ENCODE results near the gene SFXN5. TPM values are rescaled to one million over a fixed set of nuclear protein-coding genes. Genes with fewer than 3 reads are reported as not detected.
"Not testable (repeated sequence)": the region's sequence is repeated elsewhere in the genome, so short reads cannot be mapped to it uniquely, and the experiment has no call there.

SFXN5 gene
- total RNA-seq, 6 experiments from 2014 or later = 10.2 to 17.0 (median 14.7) TPM

DNA sequence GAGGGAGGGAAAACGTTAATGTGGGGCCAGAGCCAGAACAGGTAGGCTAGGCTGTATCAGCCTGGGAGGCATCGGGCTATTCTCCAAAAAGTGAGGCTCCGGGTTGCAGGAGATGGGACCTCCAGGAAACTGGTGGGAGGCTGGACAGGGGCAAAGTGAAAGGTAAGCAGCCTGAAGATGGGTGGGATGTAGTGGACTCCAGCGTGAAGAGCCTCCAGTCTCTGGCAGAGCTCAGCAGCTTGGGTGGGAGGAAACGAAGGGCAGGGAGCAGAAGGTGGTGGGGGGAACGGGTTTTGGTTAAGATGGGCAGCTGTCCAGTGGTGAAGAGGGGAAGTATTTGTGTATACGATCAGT is 157.3 kb downstream of the SFXN5 start:
- Mint-ChIP-seq H3K36me3 (ENCODE audit: low read depth) (no peaks in the 10 kb centered on the region), H3K4me1 (ENCODE audit: low read depth) (peaks cover 11% of the 10 kb centered on the region), H3K27me3 (ENCODE audit: insufficient read depth) (peaks cover 72% of the 10 kb centered on the region), H3K9me3 (no peaks in the 10 kb centered on the region), H3K27ac (no peak overlapping the region), H3K4me3 (no peak overlapping the region)
- DNase-seq = no peak
- TF ChIP-seq, protein P1, sequence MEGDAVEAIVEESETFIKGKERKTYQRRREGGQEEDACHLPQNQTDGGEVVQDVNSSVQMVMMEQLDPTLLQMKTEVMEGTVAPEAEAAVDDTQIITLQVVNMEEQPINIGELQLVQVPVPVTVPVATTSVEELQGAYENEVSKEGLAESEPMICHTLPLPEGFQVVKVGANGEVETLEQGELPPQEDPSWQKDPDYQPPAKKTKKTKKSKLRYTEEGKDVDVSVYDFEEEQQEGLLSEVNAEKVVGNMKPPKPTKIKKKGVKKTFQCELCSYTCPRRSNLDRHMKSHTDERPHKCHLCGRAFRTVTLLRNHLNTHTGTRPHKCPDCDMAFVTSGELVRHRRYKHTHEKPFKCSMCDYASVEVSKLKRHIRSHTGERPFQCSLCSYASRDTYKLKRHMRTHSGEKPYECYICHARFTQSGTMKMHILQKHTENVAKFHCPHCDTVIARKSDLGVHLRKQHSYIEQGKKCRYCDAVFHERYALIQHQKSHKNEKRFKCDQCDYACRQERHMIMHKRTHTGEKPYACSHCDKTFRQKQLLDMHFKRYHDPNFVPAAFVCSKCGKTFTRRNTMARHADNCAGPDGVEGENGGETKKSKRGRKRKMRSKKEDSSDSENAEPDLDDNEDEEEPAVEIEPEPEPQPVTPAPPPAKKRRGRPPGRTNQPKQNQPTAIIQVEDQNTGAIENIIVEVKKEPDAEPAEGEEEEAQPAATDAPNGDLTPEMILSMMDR (IDR thresholded peaks at IDR 0.05) = no peak

- Mint-ChIP-seq H3K27ac (no peak overlapping the region), H3K4me3 (no peak overlapping the region), H3K27me3 (ENCODE audit: insufficient read depth) (peaks cover 70% of the 10 kb centered on the region), H3K4me1 (ENCODE audit: low read depth) (peaks cover 11% of the 10 kb centered on the region), H3K36me3 (ENCODE audit: low read depth) (no peaks in the 10 kb centered on the region), H3K9me3 (no peaks in the 10 kb centered on the region)
- DNase-seq = no peak
- TF ChIP-seq, protein P1 (IDR thresholded peaks at IDR 0.05) = peak; percentile 22; the same call in 1 of the 2 replicates
Observed at GRCh38 chr2:72913486-72914205, 157.9 kb downstream of the SFXN5 start.

DNA sequence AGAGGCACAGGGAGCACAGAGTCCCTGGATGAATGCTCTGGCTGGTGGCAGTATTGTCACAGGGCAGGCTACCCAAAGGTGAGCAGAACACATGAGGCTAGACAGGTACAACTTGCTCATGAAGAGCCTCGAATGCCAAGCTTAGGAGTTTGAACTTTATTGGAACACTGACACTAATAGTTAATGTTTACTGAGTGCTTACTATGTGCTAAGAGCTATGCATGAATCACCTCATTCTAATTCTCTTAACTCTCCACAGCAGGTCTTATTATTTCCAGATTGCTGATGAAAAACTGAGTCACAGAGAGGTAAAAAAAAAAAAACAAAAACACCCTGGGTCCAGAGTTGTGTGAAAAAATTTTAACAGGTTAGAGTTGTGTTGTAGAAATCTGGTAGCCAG is 160.3 kb downstream of the SFXN5 start:
- H3K9me3 Mint-ChIP-seq = no peaks in the 10 kb centered on the region; the same call in 1 of the 2 replicates
- peaks cover 71% of the 10 kb centered on the region for H3K27me3 Mint-ChIP-seq (ENCODE audit: insufficient read depth)
- peaks cover 2% of the 10 kb centered on the region; the same call in 1 of the 2 replicates for H3K36me3 Mint-ChIP-seq (ENCODE audit: low read depth)
- H3K27ac Mint-ChIP-seq = no peak overlapping the region
- TF ChIP-seq, protein P1 (IDR thresholded peaks at IDR 0.05) = no peak
- no peak for DNase-seq
- H3K4me3 Mint-ChIP-seq = no peak overlapping the region
- peaks cover 11% of the 10 kb centered on the region for H3K4me1 Mint-ChIP-seq (ENCODE audit: low read depth)

DNA sequence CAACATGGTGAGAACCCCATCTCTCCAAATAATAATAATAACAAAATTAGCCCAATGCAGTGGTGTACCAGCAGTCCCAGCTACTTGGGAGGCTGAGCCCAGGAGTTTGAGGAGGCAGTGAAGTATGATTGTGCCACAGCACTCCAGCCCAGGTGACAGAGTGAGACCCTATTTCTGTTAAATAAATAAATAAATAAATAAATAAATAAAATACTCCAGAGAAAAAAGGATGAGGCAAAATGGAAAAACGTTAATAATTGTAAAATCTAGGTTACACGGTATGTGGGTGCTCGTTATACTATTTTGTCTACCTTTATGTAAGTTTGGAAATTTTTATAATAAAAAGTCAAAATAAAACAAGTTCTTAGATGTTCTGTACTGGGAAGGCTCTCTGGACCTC is 162.8 kb downstream of the SFXN5 start:
- peaks cover 5% of the 10 kb centered on the region; the same call in 1 of the 2 replicates for H3K4me1 Mint-ChIP-seq (ENCODE audit: low read depth)
- no peak overlapping the region for H3K4me3 Mint-ChIP-seq
- peaks cover 5% of the 10 kb centered on the region; the same call in 1 of the 2 replicates for H3K36me3 Mint-ChIP-seq (ENCODE audit: low read depth)
- no peak overlapping the region for H3K27ac Mint-ChIP-seq
- no peak for DNase-seq
- no peaks in the 10 kb centered on the region; the same call in 1 of the 2 replicates for H3K9me3 Mint-ChIP-seq
- H3K27me3 Mint-ChIP-seq (ENCODE audit: insufficient read depth) = peaks cover 58% of the 10 kb centered on the region
- TF ChIP-seq, protein P1 (IDR thresholded peaks at IDR 0.05) = no peak

GRCh38 chr2:72907369-72907768 is 164.1 kb downstream of the SFXN5 start:
- not testable (repeated sequence) for DNase-seq; H3K4me1 Mint-ChIP-seq (ENCODE audit: low read depth); H3K4me3 Mint-ChIP-seq; H3K36me3 Mint-ChIP-seq (ENCODE audit: low read depth); H3K9me3 Mint-ChIP-seq; H3K27ac Mint-ChIP-seq
- peaks cover 52% of the 10 kb centered on the region for H3K27me3 Mint-ChIP-seq (ENCODE audit: insufficient read depth)

DNA sequence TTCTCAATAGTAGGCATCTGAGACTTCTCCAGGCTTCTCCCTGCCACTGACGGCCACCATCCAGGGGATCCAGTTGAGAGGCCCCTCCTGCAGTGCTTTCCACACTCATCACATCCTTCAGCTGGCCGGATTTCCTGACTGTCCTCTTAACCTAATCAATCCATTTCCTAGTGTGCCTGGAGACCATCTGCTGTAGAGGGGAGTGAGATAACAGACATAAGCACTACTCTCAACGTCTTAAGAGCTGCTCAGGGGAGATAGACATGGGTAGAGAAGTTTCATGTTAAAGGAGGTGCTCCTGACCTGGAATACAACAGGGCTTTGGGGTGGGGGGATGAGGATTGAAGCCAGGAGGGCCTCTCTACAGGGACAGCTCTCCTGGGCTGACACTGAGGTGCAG is 170.1 kb downstream of the SFXN5 start:
- peaks cover 5% of the 10 kb centered on the region; the same call in 1 of the 2 replicates for H3K36me3 Mint-ChIP-seq (ENCODE audit: low read depth)
- no peaks in the 10 kb centered on the region; the same call in 1 of the 2 replicates for H3K9me3 Mint-ChIP-seq
- no peak overlapping the region for H3K4me3 Mint-ChIP-seq
- TF ChIP-seq, protein P1 (IDR thresholded peaks at IDR 0.05) = no peak
- H3K27ac Mint-ChIP-seq = no peak overlapping the region
- no peak for DNase-seq
- H3K4me1 Mint-ChIP-seq (ENCODE audit: low read depth) = peaks cover 6% of the 10 kb centered on the region
- peaks cover 25% of the 10 kb centered on the region for H3K27me3 Mint-ChIP-seq (ENCODE audit: insufficient read depth)
